Measurements from ENCODE around the gene HRNR. TPM values are rescaled to one million over a fixed set of nuclear protein-coding genes. Genes with fewer than 3 reads are reported as not detected.
"Not testable (repeated sequence)": the region's sequence is repeated elsewhere in the genome, so short reads cannot be mapped to it uniquely, and the experiment has no call there.

The HRNR gene
- total RNA-seq, 1 donor: not detected

- TF ChIP-seq CTCF (IDR thresholded peaks at IDR 0.05; ENCODE audit: insufficient read depth, low read length): no peak
- DNase-seq (ENCODE audit: low read depth): no peak
- H3K4me3 ChIP-seq (ENCODE audit: low read depth, low read length): no peak overlapping the region
These were observed 4.8 kb upstream of the HRNR start for GRCh38 chr1:152228831-152229230.

GRCh38 chr1:152227310-152227928 lies 3.4 kb upstream of the HRNR start:
- no peak for TF ChIP-seq CTCF (IDR thresholded peaks at IDR 0.05; ENCODE audit: insufficient read depth, low read length)
- peak; percentile 25 for DNase-seq (ENCODE audit: low read depth)
- H3K4me3 ChIP-seq (ENCODE audit: low read depth, low read length): no peak overlapping the region

DNA sequence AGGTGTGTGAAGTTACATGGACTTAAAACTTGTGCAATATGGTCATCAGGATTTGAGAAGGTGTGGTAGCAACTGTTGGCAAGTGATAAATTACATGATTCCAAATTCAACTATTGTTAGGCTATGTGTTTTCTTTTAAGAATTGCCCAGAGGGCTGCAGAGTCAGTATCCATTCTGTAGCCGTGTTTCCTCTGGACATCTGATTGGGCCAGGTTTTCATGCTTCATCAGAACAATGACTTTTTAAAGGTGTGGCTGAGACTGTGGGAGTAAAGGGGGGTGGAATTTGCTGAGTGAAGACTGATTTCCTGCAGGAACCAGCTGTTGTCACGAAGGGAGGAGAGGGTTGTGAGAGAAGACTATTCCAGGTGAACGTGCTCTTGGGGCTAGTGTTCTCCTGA lies 1.7 kb upstream of the HRNR start:
- DNase-seq (ENCODE audit: low read depth): no peak
- no peak for TF ChIP-seq CTCF (IDR thresholded peaks at IDR 0.05; ENCODE audit: insufficient read depth, low read length)
- H3K4me3 ChIP-seq (ENCODE audit: low read depth, low read length): no peak overlapping the region

DNA sequence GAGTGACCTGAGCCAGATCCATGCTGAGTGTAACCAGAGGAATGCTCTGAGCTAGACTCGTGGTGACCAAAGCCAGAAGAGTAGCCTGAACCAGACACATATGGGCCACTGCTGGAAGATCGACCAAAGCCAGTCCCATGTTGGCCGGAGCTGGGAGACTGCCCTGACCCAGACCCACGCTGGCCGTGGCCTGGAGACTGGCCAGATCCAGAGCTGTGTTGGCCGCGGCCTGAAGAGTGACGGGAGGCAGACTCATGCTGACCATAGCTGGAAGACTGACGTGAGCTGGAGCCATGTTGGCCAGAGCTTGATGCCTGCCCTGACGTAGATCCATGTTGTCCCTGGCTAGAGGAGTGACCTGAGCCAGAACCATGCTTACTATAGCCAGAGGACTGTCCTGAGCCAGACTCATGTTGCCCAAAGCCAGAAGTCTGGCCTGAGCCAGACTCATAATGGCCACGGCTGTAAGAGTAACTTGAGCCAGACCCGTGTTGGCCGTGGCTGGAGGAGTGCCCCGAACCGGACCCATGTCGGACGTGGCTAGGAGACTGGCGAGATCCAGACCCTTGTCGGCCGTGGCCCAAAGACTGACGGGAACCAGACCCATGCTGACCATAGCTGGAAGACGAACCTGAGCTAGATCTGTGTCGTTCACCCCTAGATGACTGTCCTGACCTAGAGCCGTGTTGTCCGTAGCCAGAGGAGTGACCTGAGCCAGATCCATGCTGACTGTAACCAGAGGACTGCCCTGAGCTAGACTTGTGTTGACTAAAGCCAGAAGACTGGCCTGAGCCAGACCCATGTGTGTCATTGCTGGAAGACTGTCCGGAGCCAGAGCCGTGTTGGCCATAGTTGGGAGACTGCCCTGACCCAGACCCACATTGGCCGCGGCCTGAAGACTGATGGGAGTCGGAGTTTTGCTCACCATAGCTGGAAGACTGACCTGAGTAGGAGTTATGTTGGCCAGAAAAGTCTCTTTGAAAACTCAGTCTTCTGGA lies 3.5 kb downstream of the HRNR start:
- H3K4me3 ChIP-seq (ENCODE audit: low read depth, low read length): no peak overlapping the region
- no peak for TF ChIP-seq CTCF (IDR thresholded peaks at IDR 0.05; ENCODE audit: insufficient read depth, low read length)
- DNase-seq (ENCODE audit: low read depth): no peak

- DNase-seq (ENCODE audit: low read depth); H3K4me3 ChIP-seq (ENCODE audit: low read depth, low read length): not testable (repeated sequence)
These were observed 4.6 kb downstream of the HRNR start for GRCh38 chr1:152219438-152219837.

DNA sequence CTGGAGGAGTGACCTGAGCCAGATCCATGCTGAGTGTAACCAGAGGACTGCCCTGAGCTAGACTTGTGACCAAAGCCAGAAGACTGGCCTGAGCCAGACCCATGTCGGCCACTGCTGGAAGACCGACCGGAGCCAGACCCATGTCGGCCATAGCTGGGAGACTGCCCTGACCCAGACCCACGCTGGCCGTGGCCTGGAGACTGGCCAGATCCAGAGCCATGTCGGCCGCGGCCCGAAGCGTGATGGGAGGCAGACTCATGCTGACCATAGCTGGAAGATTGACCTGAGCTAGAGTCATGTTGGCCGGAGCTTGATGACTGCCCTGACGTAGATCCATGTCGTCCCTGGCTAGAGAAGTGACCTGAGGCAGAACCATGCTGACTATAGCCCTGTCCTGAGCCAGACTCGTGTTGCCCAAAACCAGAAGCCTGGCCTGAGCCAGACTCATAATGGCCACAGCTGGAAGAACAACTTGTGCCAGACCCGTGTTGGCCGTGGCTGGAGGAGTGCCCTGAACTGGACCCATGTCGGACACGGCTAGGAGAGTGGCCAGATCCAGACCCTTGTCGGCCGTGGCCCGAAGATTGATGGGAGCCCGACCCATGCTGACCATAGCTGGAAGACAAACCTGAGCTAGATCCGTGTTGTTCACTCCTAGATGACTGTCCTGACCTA lies 5.1 kb downstream of the HRNR start:
- H3K4me3 ChIP-seq (ENCODE audit: low read depth, low read length): no peak overlapping the region
- TF ChIP-seq CTCF (IDR thresholded peaks at IDR 0.05; ENCODE audit: insufficient read depth, low read length): no peak
- DNase-seq (ENCODE audit: low read depth): no peak

DNA sequence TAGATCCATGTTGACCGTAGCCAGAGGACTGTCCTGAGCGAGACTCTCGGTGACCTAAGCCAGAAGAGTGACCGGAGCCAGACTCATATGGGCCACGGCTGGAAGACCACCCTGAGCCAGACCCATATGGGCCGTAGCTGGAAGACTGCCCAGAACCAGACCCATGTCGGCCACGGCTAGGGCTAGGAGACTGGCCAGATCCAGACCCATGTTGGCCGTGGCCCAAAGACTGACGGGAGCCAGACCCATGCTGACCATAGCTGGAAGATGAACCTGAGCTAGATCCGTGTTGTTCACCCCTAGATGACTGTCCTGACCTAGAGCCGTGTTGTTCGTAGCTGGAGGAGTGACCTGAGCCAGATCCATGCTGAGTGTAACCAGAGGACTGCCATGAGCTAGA lies 8.4 kb downstream of the HRNR start:
- not testable (repeated sequence) for DNase-seq (ENCODE audit: low read depth); H3K4me3 ChIP-seq (ENCODE audit: low read depth, low read length)

- H3K4me3 ChIP-seq (ENCODE audit: low read depth, low read length); DNase-seq (ENCODE audit: low read depth): not testable (repeated sequence)
These were observed 9.1 kb downstream of the HRNR start for GRCh38 chr1:152214911-152215310.

Measured in fibroblast of the aortic adventitia (primary cell).